Activated CD8-positive, alpha-beta memory T cell treated with anti-CD3 and anti-CD28 coated beads, Interleukin-2, amount 50 U/mL, for 24 hours (primary cell): ENCODE data around the gene ADAM10.
"Not testable (repeated sequence)": the region's sequence is repeated elsewhere in the genome, so short reads cannot be mapped to it uniquely, and the experiment has no call there.

Source experiments
- DNase-seq: peaks from one replicate; pipeline ENCODE4 v3.0.0-alpha.2; 2020; ENCODE audit errors: extremely low read depth

Gene ADAM10

DNA sequence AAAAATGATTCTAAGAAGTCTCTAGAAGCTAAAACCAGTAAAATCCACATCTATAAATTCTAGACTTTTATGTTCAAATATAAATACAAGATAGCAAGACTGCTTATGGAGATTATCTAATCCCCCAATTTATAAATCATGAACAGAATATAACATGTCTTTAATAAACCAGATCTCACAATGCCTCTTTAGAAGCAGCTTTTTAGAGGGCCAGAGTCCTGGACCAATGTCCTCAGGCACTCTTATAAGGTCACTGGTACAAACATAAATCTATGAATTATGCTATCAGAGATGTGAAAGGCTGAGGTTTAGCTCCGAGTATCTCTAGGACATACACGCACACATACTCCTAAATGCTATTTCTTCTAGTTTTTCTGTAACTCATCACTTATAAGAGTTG is 78.3 kb downstream of the ADAM10 start:
- DNase-seq, result no peak

DNA sequence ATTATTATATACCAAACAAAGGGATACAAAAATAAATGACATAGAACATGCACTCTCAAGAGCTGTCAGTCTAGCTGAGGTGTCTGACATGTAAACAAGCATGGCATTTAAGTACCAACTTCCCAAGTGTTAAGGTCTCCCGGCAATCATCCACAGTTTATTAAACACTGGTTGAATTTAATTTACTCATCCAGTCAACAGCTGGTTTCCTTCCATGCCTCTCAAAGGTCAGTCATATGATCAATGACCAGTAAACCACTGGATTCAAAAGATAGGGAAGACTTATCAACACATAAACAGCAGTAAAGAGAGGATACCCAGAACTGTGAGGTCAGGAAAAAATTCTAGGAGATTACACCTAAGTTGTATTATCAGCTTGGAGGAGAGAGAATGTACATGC is 80.4 kb downstream of the ADAM10 start:
- no peak for DNase-seq

DNA sequence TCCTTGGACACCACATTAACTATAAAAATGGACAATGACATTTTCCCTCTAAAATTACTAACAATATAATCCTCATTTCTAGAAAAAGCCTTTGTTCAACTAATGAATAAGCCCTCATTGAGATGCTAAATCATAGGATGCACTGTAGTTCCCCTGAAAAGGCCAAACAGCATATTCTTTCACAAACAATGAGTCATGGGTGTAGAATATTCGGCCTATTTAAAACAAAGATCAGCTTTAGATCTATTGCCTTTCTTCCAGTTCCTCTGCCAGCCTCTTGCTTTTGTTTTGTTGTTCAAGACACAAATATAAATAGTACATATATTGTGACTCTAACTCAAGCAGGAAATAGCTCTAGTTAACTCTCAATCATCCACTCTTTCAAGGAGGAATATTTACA is 82.5 kb downstream of the ADAM10 start:
- DNase-seq, result no peak

DNA sequence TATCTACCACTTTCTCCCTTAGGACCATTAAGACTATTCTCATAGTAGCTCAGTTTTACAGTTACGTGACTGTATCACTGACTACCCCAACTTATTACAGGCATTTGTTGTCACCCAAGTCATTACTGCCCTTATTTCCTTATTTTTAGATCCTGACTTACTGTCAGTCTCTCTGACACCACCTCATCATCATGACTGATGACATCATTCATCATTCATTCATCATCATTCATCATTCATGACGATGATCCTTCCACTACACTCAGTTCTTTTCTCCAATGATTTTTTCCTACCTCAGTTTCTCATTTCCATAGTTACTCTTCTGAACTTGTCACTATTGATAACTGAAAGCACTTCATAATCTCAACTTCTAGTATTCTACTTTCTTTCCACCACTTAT is 83.8 kb downstream of the ADAM10 start:
- DNase-seq, result no peak

DNA sequence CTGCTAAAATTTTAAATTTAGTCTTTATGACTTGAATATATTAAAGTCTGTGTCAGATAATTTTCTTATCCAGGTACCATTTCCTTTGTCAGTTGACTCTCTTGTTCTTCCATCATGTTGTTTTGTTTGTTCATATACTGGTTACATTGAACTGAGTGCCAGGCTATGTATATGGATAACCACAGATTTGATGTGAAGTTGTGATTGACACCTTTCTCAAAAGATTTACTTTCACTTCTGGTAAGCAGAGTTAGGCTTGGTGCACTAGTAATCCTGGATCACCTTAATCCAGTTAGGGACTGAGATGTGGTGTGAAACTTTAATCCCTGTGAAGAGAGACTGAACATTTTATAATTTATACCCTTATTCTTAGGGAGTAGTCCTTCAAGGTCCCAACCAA is 99.4 kb downstream of the ADAM10 start:
- DNase-seq, result no peak

DNA sequence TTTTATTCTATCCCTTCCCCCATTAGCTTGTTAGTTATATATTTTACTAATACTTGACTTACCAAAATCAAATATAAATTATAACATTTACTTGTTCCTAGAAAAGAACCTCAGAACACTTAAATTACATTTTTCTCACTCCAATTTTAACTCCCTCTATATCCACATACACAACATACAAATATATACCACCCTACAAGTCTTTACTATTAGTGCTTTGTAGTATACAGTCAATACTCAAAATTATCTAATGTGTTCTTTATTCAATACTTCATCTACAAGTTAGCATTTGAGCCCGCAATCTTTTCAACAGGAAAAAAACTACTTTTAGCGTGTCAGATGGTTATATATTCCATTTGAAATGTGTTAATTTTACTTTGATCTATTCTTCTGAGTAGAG is 100.3 kb downstream of the ADAM10 start:
- DNase-seq, result no peak

DNA sequence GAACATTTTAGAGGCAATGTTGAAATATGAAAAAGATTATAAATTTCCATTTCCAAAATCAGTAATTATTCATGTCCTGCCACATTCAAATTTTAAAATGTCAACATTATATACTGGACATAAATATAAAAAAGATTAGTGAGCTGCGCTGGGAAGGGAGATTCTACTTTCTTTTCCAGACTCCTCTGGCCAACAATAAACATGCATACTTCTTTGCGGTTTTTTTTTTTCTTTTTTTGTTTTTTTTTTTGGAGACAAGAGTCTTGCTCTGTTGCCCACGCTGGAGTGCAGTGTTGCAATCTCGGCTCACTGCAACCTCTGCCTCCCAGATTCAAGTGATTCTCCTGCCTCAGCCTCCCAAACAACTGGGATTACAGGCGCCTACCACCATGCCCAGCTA is 105.5 kb downstream of the ADAM10 start:
- no peak for DNase-seq

DNA sequence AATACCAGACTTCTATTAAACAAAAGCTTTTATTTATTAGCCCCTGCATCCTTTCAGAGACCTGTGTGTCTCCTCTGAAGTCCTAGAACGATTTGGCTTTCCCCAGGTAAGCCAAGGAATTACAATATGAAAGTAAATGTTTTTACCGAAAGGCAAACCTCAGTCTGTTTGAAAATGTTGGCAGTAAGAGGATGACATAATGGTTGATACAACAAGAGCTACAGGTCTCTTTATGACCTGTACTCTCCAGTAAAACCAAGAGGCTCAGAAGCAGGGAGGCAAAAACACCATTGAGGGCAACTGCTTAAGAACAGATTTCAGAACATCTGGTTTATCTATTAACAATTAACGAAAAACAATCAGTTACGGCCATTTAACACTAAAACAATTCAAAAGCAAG is 107.8 kb downstream of the ADAM10 start:
- DNase-seq, result no peak

DNA sequence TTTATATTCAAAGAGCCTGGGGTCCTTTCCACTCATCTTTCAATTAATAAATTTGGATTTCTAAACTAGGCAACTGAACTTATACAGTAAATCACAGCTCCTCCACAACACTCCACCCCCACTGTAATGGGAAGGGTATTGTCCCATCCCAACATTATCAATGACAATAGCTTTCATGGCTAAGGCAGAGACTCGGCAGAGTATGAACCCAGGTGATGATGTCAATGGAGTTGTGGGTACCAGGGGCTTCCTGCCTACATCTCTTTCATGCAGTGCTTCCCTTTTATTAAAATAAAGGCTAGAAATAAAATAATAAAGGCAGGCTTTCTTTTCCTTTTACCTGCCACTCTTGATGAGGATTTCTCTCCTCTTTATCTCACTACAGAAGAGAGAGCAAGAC is 109.5 kb downstream of the ADAM10 start:
- no peak for DNase-seq

DNA sequence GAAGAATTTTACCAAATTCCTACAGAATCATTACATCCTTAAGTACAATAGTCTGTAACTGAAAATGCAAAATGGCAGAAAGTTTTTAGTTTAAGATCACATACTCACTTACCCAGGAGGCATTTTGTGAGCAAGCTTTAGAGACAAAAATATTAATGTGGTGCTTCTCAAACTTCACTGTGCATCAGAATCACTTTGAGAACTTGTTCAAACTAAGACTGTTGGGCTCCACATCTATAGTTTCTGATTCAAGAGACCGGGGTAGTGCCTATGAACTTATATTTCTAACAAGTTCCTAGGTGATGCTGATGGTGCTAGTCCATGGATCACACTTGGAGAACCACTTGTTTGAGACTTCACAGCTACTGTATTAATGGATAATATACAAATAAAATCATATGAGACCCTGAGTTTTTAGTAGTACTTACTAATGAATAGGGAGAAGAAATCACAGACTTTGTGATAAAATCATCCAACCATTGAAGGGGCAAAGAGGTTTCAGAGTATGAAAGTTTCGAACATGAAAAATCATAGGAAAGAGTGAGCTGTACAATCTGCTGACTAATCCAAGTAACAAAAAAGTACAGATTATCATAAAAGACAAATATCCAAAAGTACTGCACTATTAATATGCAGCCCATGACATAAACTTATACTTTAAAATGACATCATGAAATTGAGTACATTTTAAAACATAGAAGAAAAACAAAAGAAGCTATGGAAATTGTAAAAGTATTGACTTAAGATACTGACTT is 110.3 kb downstream of the ADAM10 start:
- DNase-seq, result no peak

DNA sequence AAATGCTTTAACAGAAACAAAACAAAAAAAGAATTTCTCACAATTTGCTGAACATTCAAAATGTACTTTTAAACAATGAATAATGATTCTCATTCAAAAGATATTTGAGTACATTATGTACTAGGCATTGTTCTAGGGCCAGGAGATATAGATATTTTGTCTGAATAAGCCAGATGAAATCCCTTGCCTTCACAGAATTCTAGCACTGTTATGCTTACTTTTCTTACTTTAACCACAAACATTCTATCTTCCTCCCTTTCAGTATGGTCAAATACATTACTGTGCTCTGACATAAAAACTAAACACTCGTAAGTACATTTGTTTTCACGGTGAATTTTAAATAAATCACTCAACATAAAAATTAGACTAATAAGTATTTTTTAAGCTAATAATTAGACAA is 116.7 kb downstream of the ADAM10 start:
- DNase-seq, result no peak

DNA sequence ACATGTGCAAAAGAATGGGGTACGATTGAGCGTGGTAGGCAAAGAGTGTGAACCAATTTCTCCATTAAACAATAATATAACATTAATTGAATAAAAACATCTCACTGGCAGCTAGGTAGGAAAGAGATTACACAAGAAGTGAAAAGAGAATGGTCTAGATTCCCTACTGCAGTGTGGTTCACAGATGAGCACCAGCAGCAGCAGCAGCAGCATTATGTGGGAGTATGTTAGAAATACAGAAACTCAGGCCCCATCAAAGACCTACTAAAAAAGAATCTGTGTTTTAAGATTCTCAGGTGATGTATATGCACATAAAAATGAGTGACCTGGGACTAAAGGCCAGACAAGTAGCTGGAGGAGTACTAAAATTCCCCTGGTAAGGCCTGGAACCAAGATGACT is 118.2 kb downstream of the ADAM10 start:
- DNase-seq, result no peak

DNA sequence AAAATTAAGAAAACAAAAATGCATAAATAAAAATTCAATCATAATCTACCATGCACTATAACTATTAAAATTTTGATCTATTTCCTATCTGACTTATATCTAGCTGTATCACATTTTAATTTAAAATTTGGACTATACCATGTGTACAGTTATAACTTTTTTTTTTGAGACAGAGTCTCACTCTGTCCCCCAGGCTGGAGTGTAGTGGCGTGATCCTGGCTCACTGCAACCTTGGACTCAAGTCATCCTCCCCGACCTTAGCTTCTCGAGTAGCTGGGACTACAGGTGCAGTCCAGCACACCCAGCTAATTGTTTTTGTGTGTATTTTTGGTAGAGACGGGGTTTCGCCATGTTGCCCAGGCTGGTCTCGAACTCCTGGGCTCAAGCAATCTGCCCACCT is 119.9 kb downstream of the ADAM10 start:
- DNase-seq, result no peak

DNA sequence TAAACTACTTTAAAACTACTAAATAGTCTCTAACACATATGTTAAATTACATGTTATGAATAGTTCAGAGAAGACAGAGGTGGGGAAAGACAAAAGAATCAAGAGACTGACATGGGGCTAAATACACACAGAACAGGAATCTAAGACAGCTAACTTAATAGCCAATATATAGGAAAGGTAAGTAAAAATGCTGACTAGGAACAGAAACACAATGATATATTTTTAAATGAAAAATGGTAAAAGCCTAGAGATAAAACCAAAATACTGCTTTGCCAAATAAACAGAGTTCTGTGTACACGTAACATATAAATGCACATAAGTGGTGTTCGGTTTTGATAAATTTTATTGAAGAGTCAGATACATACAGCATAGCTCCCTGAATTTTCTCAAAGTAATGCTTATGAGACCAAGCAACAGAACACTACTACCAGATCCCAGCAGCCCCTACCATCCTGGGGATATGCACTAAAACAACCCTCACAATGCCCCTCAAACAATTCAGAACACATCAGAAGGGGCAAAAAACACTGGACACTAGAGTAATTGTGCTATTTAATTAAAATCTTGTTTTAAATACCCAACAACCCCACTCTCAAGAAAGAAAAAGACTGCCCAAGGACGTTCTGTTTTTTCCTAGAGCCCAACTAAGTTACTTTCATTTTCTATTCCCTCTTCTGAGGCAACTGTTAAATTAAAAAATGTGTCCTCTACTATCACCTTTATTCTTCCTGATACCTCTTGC is 121.1 kb downstream of the ADAM10 start:
- no peak for DNase-seq

DNA sequence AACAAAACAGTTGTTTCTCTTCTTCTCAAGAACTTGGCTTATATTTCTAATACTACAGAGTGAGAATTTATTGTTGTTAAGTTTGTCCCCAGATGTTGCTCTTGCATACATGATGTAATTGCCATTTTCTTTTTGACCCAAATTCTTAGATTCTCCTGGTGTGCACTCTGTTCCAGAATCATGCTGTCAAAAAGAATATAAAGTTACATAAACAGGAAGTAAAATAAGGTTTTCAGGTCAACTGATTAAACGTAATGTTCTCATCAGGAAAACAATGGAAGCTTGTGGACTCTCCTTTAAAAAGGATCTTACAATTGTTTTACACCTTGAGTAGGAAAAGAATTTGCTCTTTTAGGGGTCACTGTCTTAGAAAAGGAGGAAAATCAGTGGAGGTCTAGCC is 121.8 kb downstream of the ADAM10 start:
- no peak for DNase-seq

DNA sequence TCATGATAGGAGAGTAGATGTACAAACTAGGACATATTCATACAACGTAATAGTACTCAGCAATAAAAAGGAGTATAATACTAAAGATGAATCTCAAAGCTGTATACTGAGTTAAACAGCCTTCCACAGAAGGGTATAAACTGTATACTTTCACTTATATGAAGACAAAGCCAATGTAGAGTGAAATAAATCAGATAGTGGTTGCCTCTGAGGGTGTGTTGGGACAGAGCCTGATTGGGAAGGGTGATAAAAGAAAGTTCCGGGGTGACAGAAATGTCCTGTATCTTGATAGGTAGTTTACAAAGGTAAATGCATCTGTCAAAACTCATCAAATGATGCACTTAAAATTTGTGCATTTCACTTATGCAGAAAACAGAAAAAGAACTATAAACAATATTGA is 122.5 kb downstream of the ADAM10 start:
- no peak for DNase-seq

DNA sequence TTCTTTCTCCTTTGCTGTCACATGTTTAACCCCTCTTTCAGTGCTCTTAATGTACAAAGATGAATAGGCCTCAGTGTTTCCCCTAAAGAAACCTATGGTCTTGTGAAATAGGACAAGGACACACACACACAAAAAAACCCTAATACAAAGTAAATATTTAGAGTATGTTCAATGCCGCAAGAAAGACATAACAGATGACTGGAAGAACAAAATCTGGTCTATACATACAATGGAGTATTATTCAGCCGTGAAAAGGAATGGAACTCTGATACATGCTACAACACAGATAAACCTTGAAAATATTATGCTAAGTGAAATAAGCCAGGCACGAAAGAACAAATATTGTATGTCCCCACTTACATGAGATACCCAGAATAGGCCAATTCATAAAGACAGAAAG is 123.1 kb downstream of the ADAM10 start:
- DNase-seq, result no peak

DNA sequence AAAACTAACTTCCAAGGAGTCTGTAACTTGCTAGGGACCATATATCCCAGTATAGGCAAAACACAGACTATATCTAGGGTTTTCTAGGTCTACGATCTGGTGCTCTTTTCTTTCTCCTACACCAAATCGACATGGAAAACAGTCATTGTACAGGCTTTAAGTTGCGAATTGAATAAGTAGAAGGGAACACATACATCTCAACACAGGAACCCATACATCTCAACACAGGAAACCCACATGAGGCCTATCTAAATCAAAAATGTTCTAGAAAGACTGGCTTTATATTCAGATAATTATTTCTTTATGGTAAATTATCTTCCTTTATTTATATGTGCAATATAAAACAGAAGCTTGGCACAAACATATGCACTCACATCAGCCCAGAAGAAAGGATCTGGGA is 126.6 kb downstream of the ADAM10 start:
- no peak for DNase-seq

DNA sequence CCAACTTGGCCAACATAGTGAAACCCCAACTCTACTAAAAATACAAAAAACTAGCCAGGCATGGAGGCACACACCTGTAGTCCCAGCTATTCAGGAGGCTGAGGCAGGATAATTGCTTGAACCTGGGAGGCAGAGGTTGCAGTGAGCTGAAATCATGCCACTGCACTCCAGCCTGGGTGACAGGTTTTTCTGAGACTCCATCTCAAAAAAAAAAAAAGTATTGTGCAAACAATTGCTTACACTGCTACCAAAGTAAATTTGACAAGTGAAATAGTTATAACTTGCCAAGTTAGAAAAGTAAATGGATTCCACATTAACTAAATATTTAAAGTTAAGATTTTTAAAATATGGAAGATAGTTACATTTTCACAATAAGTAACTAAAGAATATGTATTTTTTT is 129.2 kb downstream of the ADAM10 start:
- DNase-seq, result not testable (repeated sequence)

DNA sequence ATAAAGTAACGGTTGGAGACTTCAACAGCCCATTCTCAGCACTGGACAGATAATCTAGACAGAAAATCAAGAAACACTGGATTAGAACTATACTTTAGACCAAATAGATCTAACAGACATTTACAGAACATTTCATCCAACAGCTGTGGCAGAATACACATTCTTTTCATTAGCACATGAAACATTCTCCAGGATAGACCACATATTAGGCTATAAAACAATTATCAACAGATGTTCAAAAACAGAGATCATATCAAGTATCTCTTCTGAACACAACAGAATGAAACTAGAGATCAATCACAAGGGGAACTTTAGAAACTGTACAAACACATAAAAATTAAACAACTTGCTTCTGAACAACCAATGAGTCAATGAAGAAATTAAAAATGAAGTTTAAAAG is 133.3 kb downstream of the ADAM10 start:
- DNase-seq, result no peak

DNA sequence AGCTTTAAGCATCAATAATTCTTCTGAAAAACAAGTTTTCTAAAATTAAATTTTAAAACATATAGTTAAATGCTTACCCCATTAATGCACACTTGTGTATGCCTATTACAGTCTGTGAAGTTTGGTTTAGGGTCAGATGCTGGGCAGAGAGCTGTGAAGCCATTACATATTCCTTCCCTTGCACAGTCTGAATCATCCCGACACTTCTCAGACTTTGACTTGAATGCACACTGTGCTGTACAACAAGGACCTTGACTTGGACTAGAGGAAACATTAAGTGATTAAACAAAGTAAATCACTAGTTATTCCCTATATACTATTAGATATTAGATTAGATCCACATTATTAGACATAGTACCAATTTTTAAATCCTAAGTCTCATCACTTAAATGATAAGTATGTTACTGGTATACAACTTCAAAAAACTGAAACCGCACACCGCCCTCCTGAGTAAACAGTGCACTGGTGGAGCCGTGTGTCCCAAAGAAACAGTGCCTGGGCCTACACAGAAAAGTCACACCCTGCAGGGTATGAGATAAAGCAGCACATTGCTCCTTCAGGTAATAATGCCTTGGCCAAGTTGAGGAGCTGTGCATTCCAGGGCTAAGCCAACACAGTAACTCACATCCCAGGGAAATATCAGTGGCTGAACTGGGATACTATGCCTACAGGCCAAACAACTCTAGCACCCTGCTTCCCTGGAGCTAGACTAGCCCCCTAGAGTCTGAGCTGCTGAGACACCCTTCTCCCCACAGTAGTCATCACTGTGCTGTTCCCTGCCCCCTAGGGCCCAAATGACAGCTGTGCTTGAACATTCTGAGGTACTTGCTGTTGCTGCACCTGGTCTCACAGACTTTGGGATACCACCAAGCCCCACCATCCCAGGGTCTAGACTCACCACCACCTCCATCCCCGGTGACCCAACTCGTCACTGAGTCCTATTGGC is 137.5 kb downstream of the ADAM10 start:
- no peak for DNase-seq

DNA sequence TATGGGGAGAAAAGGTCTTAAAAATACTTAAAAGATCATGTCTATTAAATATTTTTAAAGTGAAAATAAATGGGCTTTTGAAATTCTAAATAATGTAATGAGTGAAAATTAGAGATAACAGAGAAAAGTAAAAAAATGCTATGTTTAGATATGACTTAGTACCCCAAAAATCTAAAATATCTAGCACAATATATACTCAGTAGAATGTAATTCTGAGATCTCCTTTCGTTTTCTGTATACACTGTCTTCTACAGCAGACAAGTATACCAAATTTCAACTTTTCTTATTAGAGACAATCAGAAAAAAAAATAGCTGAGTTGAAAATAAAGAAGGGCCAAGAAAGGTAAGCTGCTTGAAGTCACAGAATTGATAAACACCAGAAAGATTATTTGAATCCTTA is 140.8 kb downstream of the ADAM10 start:
- no peak for DNase-seq
